ENCODE measurements around the gene NOX4. TPM values are rescaled to one million over a fixed set of nuclear protein-coding genes. Genes with fewer than 3 reads are reported as not detected.

Gene NOX4
- total and polyA plus RNA-seq, 2 of the 8 experiments (the other 6 are each of a cell fraction or from before 2014, with no cell fraction given) = 2.0 to 2.3 TPM

DNA sequence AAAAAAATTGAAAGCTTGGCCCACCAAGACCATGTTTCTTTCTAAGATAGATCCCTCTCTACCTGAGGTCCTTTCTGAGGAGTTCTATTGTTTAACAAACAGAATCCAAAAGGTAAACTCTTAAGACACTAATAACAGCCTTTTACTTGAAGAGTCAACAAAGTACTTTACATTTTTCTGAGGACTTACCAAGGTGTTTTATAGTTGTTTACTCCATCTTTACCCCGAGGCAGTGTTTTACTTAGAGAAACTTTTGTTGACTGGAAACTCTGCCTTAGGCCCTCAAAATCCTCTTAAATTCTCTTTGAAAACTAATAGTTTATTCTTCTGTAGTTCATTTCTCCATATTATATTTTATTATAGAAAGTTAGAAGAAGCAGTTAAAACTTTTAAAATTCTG lies 49.7 kb upstream of the NOX4 start:
- FAIRE-seq (no peak), DNase-seq (ENCODE audit: low read depth in 1 of 2, low spot score in 2 of 2) (no peak)
- H3K23me2 ChIP-seq (ENCODE audit: low read depth, low read length) = 0 out of 2 replicates have a peak, but pooled peaks cover 2% of the 10 kb centered on the region
- no peaks in the 10 kb centered on the region for H3K79me2 ChIP-seq (ENCODE audit: control insufficient read depth in 1 of 2, insufficient read depth in 2 of 2, low read length in 2 of 2)
- no peak overlapping the region for H2BK12ac ChIP-seq (ENCODE audit: low read depth, low read length)
- H2BK15ac ChIP-seq (ENCODE audit: low read length) = no peak overlapping the region
- 75% methylated on average over 1 of the region's 1 CpG; no CpG with 5 or more reads in 1 of the 2 experiments for WGBS, 2 experiments (ENCODE audit: extremely low coverage in 1 of 2, insufficient coverage in 1 of 2, insufficient read length in 1 of 2, insufficient replicate concordance in 2 of 2, low coverage in 1 of 2, low lambda C conversion rate in 2 of 2, missing lambda C conversion rate in 1 of 2)
- no peak overlapping the region for H4K91ac ChIP-seq (replicated peaks; ENCODE audit: insufficient read length, low read length)
- no peak overlapping the region for H2BK20ac ChIP-seq (ENCODE audit: low read length)
- POLR2A ChIA-PET (ENCODE audit: partially characterized antibody) = no interaction called here
- no peak overlapping the region for H2BK5ac ChIP-seq (ENCODE audit: low read depth, low read length)
- no peak overlapping the region for H3K27ac ChIP-seq (ENCODE audit: low read depth, low read length)
- no peaks in the 10 kb centered on the region for H3K9me3 ChIP-seq (ENCODE audit: insufficient read depth in 2 of 2, low read depth in 1 of 2, low read length in 1 of 2)
- no peaks in the 10 kb centered on the region for H3K4me1 ChIP-seq (replicated peaks in 1 of 4; ENCODE audit: control insufficient read depth in 3 of 4, insufficient read depth in 4 of 4, low read length in 3 of 4)
- H3K9ac ChIP-seq (replicated peaks in 1 of 4; ENCODE audit: extremely low read depth in 1 of 4, low read depth in 3 of 4, low read length in 3 of 4) = no peak overlapping the region
- H3K79me1 ChIP-seq (ENCODE audit: low read depth, low read length) = no peaks in the 10 kb centered on the region
- H2AK5ac ChIP-seq (ENCODE audit: low read depth, low read length) = no peak overlapping the region
- H3K14ac ChIP-seq (ENCODE audit: insufficient read length) = no peak overlapping the region
- no peak overlapping the region for H2AFZ ChIP-seq (ENCODE audit: low read length)
- H3K4me2 ChIP-seq (ENCODE audit: insufficient read depth in 1 of 2, low read depth in 2 of 2, low read length in 2 of 2) = no peak overlapping the region
- H3K27me3 ChIP-seq (replicated peaks in 1 of 4; ENCODE audit: control insufficient read depth in 3 of 4, extremely low read depth in 1 of 4, insufficient read depth in 3 of 4, low read length in 3 of 4) = no peaks in the 10 kb centered on the region
- no peaks in the 10 kb centered on the region for H3K36me3 ChIP-seq (ENCODE audit: control insufficient read depth in 2 of 4, insufficient read depth in 4 of 4, low read length in 3 of 4)
- no peak overlapping the region for H4K5ac ChIP-seq (ENCODE audit: insufficient read length, low read depth, low read length)
- H4K20me1 ChIP-seq (replicated peaks in 1 of 2; ENCODE audit: control insufficient read depth in 1 of 2, insufficient read depth in 2 of 2, low read length in 2 of 2) = no peaks in the 10 kb centered on the region
- H4K8ac ChIP-seq (ENCODE audit: extremely low read depth, insufficient read depth, low read length) = no peak overlapping the region
- H3K4me3 ChIP-seq (ENCODE audit: extremely low read depth in 1 of 4, insufficient read depth in 2 of 4, low read depth in 3 of 4, low read length in 4 of 4) = no peak overlapping the region
- no peak overlapping the region for H3K4ac ChIP-seq (replicated peaks; ENCODE audit: insufficient read length, low read depth, low read length)
- TF ChIP-seq JUND (IDR thresholded peaks at IDR 0.05; ENCODE audit: low read length) (no peak), EGR1 (IDR thresholded peaks at IDR 0.05; ENCODE audit: borderline replicate concordance, low read depth, low read length) (no peak), USF2 (IDR thresholded peaks at IDR 0.05; ENCODE audit: low read length) (no peak), HDAC2 (IDR thresholded peaks at IDR 0.05; ENCODE audit: borderline replicate concordance in 1 of 2, low read depth in 2 of 2, low read length in 2 of 2) (no peak), YY1 (IDR thresholded peaks at IDR 0.05; ENCODE audit: low read depth, low read length) (no peak), POU5F1 (IDR thresholded peaks at IDR 0.05; ENCODE audit: low read depth, low read length) (no peak), NANOG (IDR thresholded peaks at IDR 0.05; ENCODE audit: insufficient read depth, low read depth, low read length, poor library complexity, severe bottlenecking) (no peak), GTF2F1 (IDR thresholded peaks at IDR 0.05; ENCODE audit: borderline replicate concordance, low read depth, low read length) (no peak), HDAC6 (IDR thresholded peaks at IDR 0.05; ENCODE audit: low read depth, low read length) (no peak), KDM1A (IDR thresholded peaks at IDR 0.05; ENCODE audit: borderline replicate concordance, low read length) (no peak), GABPA (IDR thresholded peaks at IDR 0.05; ENCODE audit: borderline replicate concordance, insufficient read depth, low read length) (no peak)
- H2BK120ac ChIP-seq (replicated peaks; ENCODE audit: low read depth, low read length) = no peak overlapping the region
- H3K23ac ChIP-seq (ENCODE audit: insufficient read length) = no peak overlapping the region
- H3K18ac ChIP-seq (ENCODE audit: extremely low read depth, low read length) = no peak overlapping the region
- CTCF ChIA-PET (ENCODE audit: partially characterized antibody) = no interaction called here
- H3K56ac ChIP-seq (replicated peaks; ENCODE audit: insufficient read length, low read depth, low read length) = no peak overlapping the region

Measured in H1 (cell line).